HG03025 (cell line): Measurements from ENCODE around the gene VEZF1.

Experiments used
- ATAC-seq: cut with Tn5 transposase; IDR thresholded peaks from one replicate; pipeline ENCODE4 v1.9.1; 2021; ENCODE audit warnings: mild to moderate bottlenecking, moderate library complexity; ENCODE audit not compliant: unreplicated experiment, low FRiP score

VEZF1 gene, protein sequence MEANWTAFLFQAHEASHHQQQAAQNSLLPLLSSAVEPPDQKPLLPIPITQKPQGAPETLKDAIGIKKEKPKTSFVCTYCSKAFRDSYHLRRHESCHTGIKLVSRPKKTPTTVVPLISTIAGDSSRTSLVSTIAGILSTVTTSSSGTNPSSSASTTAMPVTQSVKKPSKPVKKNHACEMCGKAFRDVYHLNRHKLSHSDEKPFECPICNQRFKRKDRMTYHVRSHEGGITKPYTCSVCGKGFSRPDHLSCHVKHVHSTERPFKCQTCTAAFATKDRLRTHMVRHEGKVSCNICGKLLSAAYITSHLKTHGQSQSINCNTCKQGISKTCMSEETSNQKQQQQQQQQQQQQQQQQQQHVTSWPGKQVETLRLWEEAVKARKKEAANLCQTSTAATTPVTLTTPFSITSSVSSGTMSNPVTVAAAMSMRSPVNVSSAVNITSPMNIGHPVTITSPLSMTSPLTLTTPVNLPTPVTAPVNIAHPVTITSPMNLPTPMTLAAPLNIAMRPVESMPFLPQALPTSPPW

GRCh38 chr17:57987581-57988300 is at the start of gene VEZF1:
Gene VEZF1, minus strand, starts transcription at chr17:57988254. Its CDS starts 143 bp downstream, at chr17:57988111.
- ATAC-seq, result peak; percentile 46

GRCh38 chr17:58032691-58033415 is 44.8 kb upstream of the VEZF1 start:
- no peak for ATAC-seq

DNA sequence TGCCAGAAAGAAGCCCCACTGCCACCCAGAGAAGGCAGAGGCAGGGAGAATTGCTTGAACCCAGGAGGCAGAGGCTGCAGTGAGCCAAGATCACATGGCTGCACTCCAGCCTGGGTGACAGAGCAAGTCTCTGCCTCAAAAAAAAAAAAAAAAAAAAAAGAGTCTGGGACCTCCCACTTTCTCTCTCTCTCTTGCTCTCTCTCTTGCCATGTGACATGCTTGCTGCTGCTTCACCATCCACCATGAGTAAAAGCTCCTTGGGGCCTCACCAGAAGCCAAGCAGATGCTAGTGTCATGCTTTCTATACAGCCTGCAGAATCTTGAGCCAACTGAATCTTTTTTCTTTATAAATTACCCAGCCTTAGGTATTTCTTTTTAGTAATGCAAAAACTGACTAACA is 40.5 kb upstream of the VEZF1 start:
- no peak for ATAC-seq

DNA sequence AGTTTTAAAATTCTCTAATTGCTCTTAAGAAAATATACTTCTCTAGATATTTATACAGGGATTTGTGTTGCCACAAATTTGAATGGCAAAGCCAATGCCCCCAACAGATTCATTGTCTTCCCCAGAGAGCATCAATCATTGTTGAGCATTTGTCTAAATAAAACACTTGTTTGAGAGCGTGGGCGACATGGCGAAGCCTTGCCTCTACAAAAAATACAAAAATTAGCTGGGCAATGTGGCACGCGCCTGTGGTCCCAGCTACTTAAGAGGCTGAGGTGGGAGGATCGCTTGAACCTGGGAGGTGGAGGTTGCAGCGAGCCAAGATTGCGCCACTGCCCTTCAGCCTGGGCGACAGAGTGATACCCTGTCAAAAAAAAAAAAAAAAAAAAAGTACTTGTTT is 32.3 kb upstream of the VEZF1 start:
- ATAC-seq, result no peak

GRCh38 chr17:58019521-58019920 is 31.5 kb upstream of the VEZF1 start:
- no peak for ATAC-seq

GRCh38 chr17:58019039-58019438 is 31.0 kb upstream of the VEZF1 start:
- ATAC-seq, result no peak

- ATAC-seq, result no peak
These were observed 22.2 kb upstream of the VEZF1 start for GRCh38 chr17:58010067-58010799.

GRCh38 chr17:58007781-58008706 is 20.0 kb upstream of the VEZF1 start:
- ATAC-seq, result no peak

- ATAC-seq, result peak; percentile 78
These were observed 19.1 kb upstream of the VEZF1 start, which contains the start of gene SRSF1 for GRCh38 chr17:58006924-58007780. Gene SRSF1, minus strand, starts transcription at chr17:58007246. Its CDS starts 109 bp downstream, at chr17:58007137.

DNA sequence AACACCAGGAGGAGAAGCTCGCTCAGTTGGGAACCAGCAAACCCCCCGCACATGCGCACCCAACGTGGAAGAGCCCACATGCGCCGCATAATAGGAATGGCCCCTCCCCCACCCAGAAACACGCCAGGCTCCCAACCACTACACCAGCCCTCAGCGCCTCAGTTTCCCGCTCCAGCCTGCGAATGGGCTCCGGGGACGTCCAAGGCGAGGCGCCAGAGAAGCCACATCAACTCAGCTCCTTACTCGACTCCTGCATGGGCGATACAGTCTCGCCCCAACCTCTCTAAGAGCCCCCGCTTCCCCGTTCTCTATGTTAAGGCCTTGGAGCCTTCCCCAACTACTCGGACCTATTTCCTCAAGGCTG is 18.5 kb upstream of the VEZF1 start:
- ATAC-seq, result peak; percentile 20

DNA sequence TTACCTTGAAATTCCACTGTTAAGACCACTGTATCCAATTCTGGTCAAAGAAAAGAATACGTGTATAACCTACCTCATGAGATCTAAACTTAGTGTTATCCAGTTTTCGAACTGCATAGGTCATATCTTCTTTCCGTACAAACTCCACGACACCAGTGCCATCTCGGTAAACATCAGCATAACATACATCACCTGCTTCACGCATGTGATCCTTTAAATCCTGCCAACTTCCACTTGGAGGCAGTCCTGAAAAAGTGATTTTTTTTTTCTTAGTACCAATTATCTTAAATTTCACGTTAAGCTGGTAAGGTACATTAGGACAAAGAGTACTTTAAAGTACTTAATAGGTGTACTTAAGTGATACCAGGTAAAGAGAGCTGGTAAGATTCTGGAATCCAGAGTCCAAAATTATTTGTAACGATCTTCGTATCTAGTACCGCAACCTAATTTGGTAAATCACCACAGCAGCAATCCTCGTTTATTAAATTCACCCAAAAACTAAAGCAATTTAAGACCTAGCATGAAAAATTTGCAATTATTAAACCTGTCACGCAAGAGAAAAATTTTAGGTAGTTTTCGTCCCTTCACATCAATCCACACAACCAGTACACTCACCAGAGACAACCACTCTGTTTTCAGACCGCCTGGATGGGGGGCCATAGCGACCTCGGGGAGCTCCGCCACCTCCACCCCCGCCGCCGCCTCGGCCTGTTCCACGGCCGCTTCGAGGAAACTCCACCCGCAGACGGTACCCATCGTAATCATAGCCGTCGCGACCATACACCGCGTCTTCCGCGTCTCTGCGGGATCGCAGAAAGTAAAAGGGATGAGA is 17.9 kb upstream of the VEZF1 start:
- ATAC-seq, result no peak

DNA sequence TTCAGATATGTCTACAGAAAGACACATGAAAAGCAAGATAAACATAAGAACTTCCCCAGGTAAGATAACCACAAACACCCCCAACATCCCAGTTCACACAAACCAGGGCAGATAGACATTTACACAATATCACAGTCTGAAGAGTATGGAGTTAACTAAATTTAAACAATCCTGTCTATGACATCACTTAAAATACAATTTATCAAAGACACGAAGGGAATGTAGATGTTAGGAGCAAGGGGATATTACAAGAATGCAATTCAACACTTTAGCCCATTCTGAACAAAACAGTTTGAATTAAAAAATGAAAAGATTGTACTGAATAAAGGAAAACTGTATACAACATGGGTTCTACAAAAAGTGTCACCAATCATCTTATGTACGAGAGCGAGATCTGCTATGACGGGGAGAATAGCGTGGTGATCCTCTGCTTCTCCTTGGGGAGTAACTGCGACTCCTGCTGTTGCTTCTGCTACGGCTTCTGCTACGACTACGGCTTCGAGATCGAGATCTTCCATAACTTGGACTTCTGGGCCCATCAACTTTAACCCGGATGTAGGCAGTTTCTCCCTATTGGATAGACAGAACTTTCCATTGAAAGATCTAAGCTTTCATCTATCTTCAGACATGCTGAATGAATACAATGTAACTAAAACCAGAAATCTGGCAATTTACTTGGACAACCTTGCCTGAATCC is 17.1 kb upstream of the VEZF1 start:
- ATAC-seq, result no peak

DNA sequence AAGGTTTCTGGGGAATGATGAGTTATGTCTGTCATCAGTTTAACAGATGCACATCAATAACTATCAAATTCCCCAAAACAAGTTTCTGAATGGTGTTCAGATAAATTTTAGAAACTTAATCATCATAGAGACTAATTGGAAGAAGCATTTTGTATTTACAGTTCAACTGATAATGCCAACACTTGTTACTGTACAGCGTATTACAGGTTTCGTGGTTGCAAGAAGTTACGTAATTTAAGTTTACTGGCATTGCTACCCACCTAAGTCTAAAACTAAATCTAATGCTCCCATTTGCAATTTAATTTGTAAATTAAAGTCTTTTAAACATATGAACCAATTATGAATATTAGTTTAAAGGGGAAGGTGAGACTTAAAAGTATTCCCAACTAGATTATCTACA is 16.0 kb upstream of the VEZF1 start:
- ATAC-seq, result no peak

GRCh38 chr17:58002973-58003372 is 14.9 kb upstream of the VEZF1 start:
- ATAC-seq, result no peak

DNA sequence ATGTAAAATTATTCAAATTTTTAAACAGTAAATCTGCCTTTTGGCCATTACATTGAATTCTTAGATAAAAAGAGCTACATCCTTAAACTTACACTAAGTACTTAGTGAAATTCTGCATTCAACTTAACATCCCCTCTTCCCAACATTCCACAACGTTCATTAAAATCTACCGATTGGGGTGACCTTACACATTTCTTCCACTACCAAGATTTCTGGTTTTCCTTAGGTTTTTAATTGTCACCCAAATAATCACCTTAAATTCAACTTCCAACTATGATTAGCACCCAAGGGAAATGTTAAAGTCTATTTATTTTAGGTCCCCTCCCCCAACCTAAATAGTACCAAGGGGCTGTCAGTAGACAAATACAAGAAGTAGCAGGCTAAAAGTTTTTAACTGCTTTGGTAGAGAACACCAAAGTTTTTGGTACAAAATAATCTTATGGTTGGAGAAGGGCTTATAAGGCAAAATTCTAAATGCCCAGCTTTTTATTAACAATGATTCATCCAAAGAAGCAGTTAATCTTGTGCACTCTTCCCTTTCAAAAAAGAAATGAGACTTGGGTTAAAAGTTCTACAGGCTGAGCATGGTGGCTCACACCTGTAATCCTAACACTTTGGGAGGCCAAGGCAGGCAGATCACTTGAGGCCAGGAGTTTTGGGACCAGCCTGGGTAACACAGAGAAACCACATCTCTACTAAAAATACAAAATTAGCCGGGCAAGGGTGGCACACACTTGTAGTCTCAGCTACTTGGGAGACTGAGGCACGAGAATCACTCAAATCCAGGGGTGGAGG is 14.3 kb upstream of the VEZF1 start:
- no peak for ATAC-seq
